H1 (cell line): Measurements from ENCODE around the gene PGBD5. TPM values are rescaled to one million over a fixed set of nuclear protein-coding genes. Genes with fewer than 3 reads are reported as not detected.

ENCODE experiments used
- JUN ChIP-seq: IDR thresholded peaks from 2 replicates; pipeline ENCODE4 v1.6.1; 2011; ENCODE audit warnings: low read depth, mild to moderate bottlenecking, improper control_type of control experiment, low read length
- SP2 ChIP-seq: IDR thresholded peaks from 2 replicates; pipeline ENCODE4 v1.6.1; 2012; ENCODE audit warnings: mild to moderate bottlenecking, low read length, inconsistent platforms
- polyA plus RNA-seq, 7 experiments: library from polyadenylated mRNA; depleted of rRNA in 3 of 7; stranded (reverse) in 5 of 7; unstranded in 2 of 7; fragments of >200 nt in 5 of 7; fragments of 200-250 nt in 2 of 7; gene quantifications; 1 replicate in 5 of 7; 2 replicates in 1 of 7; 4 replicates in 1 of 7; pipeline versions ENCODE4 v1.2.1 to v1.2.3, GENCODE V29; 2011 to 2013; ENCODE audit warnings: missing spikeins in 2 of 7, mixed read lengths in 2 of 7
- total RNA-seq: library from RNA; stranded (reverse); fragmentation: NEBNext Ultra II Directional; extraction: Animal tissue kit (Norgen Biotek cat#: 25700); gene quantifications from 2 replicates; pipeline ENCODE4 v1.2.1, GENCODE V29; 2021

The PGBD5 gene
- total and polyA plus RNA-seq, 2 of the 8 experiments (the other 6 are each of a cell fraction or from before 2014, with no cell fraction given), result 16.3 to 18.4 TPM

DNA sequence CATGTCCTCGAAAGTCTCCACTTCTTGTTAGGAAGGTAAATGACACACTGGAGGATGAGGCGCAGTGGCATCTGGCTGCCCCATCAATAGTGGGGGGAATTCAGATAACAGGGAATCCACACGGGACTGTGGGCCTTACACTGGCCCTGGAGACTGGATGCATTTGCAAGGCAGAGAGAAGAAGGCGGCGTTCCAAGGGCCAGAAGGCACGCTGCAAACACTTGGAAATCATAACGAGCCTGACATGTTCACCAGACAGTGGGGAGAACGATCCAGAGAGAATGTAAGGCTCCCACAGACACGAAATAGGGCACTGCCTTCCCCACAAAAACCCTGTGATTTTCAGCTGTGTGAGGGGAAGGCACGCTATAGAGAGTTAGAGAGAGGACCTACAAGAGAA, 70.5 kb downstream of the PGBD5 start (continued):
- no peak for TF ChIP-seq JUN
- no peak for TF ChIP-seq SP2
- TF ChIP-seq, all 59 proteins: peak for 0
